HG03175 (cell line): ENCODE measurements around the gene KIDINS220.
"Not testable (repeated sequence)": the region's sequence is repeated elsewhere in the genome, so short reads cannot be mapped to it uniquely, and the experiment has no call there.

Experiments used
- ATAC-seq: cut with Tn5 transposase; IDR thresholded peaks from one replicate; pipeline ENCODE4 v1.9.1; 2021; ENCODE audit warnings: mild to moderate bottlenecking, moderate library complexity; ENCODE audit not compliant: unreplicated experiment

KIDINS220 gene

GRCh38 chr2:8754106-8754776 is 83.2 kb downstream of the KIDINS220 start:
- ATAC-seq, result no peak

GRCh38 chr2:8753609-8754008 is 83.8 kb downstream of the KIDINS220 start:
- ATAC-seq, result no peak

GRCh38 chr2:8752385-8752784 is 85.0 kb downstream of the KIDINS220 start:
- no peak for ATAC-seq

- no peak for ATAC-seq
Measured at GRCh38 chr2:8750221-8750620, 87.2 kb downstream of the KIDINS220 start.

- no peak for ATAC-seq
Measured at GRCh38 chr2:8743261-8743660, 94.2 kb downstream of the KIDINS220 start.

- no peak for ATAC-seq
Measured at GRCh38 chr2:8740136-8740535, 97.3 kb downstream of the KIDINS220 start.

- ATAC-seq, result no peak
Measured at GRCh38 chr2:8737571-8738175, 99.7 kb downstream of the KIDINS220 start.

- ATAC-seq, result no peak
Measured at GRCh38 chr2:8732601-8733000, 104.8 kb downstream of the KIDINS220 start.

- no peak for ATAC-seq
Measured at GRCh38 chr2:8729939-8730338, 107.5 kb downstream of the KIDINS220 start.

GRCh38 chr2:8729101-8729500 is 108.3 kb downstream of the KIDINS220 start:
- ATAC-seq, result not testable (repeated sequence)

- ATAC-seq, result no peak
Measured at GRCh38 chr2:8728305-8729015, 109.0 kb downstream of the KIDINS220 start.

- ATAC-seq, result no peak
Measured at GRCh38 chr2:8725838-8726237, 111.6 kb downstream of the KIDINS220 start.

GRCh38 chr2:8722986-8723385 is 114.4 kb downstream of the KIDINS220 start:
- no peak for ATAC-seq

- no peak for ATAC-seq
Measured at GRCh38 chr2:8721410-8721809, 116.0 kb downstream of the KIDINS220 start.

GRCh38 chr2:8720741-8721140 is 116.7 kb downstream of the KIDINS220 start:
- ATAC-seq, result no peak

GRCh38 chr2:8719528-8719927 is 117.9 kb downstream of the KIDINS220 start:
- no peak for ATAC-seq

- no peak for ATAC-seq
Measured at GRCh38 chr2:8714971-8715370, 122.4 kb downstream of the KIDINS220 start.

GRCh38 chr2:8714283-8714682 is 123.1 kb downstream of the KIDINS220 start:
- ATAC-seq, result no peak

- no peak for ATAC-seq
Measured at GRCh38 chr2:8710951-8711350, 126.5 kb downstream of the KIDINS220 start.

GRCh38 chr2:8709611-8710010 is 127.8 kb downstream of the KIDINS220 start:
- no peak for ATAC-seq

GRCh38 chr2:8704906-8705305 is 132.5 kb downstream of the KIDINS220 start:
- no peak for ATAC-seq
